Transverse colon (tissue), 3 donors: Measurements from ENCODE around the gene COG4.

Experiments
- POLR2A ChIP-seq: fragments of 450-650 bp; IDR thresholded peaks from one replicate; pipeline ENCODE4 v1.6.1; 2016; ENCODE audit warnings: antibody characterized with exemption, mild to moderate bottlenecking, moderate library complexity
- TF ChIP-seq, protein P1 (sequence below), 5 experiments: fragments of 200-600 bp in 3 of 5; fragments of 450-650 bp in 2 of 5; sonication (generic) in 3 of 5; IDR thresholded peaks; 1 replicate in 2 of 5; 2 replicates in 3 of 5; pipeline ENCODE4 v1.5.1; 2016 to 2017; ENCODE audit warnings: antibody characterized with exemption in 5 of 5, inconsistent platforms in 3 of 5, mild to moderate bottlenecking in 2 of 5, moderate library complexity in 1 of 5

DNA sequence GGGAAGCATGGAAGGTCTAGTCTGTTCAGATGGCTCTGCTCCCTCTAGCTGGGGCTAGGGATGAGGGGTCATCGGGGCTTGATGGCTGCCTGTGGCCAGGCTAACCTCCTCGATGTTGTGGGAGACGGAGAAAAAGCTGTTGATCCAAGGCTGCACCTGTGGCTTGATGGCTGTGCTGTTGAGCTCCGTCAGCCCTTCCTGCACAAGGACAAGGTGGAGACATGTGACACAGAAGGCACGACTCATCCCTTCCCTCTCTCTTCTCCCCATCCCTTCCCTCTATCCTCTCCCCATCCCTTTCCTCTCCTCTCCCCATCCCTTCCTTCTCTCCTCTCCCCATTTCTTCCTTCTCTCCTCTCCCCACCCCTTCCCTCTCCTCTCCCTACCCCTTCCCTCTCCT lies 40.7 kb downstream of the COG4 start:
- TF ChIP-seq, protein P1, sequence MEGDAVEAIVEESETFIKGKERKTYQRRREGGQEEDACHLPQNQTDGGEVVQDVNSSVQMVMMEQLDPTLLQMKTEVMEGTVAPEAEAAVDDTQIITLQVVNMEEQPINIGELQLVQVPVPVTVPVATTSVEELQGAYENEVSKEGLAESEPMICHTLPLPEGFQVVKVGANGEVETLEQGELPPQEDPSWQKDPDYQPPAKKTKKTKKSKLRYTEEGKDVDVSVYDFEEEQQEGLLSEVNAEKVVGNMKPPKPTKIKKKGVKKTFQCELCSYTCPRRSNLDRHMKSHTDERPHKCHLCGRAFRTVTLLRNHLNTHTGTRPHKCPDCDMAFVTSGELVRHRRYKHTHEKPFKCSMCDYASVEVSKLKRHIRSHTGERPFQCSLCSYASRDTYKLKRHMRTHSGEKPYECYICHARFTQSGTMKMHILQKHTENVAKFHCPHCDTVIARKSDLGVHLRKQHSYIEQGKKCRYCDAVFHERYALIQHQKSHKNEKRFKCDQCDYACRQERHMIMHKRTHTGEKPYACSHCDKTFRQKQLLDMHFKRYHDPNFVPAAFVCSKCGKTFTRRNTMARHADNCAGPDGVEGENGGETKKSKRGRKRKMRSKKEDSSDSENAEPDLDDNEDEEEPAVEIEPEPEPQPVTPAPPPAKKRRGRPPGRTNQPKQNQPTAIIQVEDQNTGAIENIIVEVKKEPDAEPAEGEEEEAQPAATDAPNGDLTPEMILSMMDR (IDR thresholded peaks at IDR 0.05), result no peak
- TF ChIP-seq POLR2A, result no peak
